Measurements from ENCODE around the gene NELFB. TPM values are rescaled to one million over a fixed set of nuclear protein-coding genes. Genes with fewer than 3 reads are reported as not detected.

Gene NELFB
- total RNA-seq, 1 experiment from 2014 or later: 72.6 TPM

DNA sequence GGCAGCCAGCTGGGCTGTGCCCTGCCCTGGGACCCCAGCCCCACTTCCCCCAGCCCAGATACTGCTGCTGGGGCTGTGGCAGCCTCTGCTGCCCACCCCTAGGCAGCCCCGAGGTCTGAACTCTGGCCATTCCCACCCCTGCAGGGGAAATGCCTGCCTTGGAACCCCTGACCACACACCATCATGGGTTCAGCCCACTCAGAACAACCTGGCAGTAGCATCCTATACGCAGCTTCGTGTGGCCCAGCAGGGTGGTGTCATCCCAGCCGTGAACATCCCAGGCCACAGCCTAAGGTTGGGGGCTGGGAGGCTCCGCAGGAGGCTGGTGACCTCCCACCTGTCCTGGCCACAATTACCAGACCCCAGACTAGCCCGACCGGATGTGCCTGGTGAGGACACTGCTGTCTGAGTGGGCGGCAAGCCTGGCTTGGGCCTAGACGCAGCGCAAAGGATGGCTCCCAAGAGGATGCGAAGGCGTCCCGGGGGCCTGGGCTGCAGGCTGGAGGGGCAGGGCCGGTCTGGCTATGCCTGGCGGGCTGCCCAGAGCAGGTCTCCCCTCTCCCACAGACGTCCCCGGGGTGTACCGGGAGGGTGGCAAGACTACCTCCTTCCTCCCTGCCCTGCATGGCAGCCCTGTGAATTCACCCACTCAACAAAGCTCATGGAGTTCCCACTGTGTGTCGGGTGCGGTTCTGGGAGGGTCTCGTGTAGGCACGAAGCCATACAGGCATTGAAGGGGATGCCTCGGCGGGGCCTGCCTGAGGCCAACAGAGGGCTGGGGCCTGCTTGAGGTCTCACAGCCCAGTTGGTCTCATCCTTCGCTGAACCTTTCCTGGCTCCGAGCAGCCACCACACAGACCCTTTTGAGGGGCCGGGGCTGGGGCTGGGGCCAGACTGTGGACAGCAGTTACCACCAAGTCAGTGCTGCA, 25.9 kb upstream of the NELFB start:
- no peaks in the 10 kb centered on the region for H3K9me3 ChIP-seq (ENCODE audit: low read depth, low read length, poor library complexity, severe bottlenecking)
- CTCF ChIA-PET: interaction anchor here (0.9 kb wide), 1 partner anchor 194 kb away, joined by 3 read pairs; no protein-coding TSS in a partner anchor
- intact Hi-C loops (cut with micrococcal nuclease; ENCODE audit: unreplicated experiment): no loop called here
- no peaks in the 10 kb centered on the region for H3K27me3 ChIP-seq (replicated peaks; ENCODE audit: insufficient read depth, low read depth, low read length, poor library complexity)
- POLR2A ChIA-PET (ENCODE audit: low non-redundant PET): no interaction called here
- H3K36me3 ChIP-seq (ENCODE audit: insufficient read depth, low read length, poor library complexity, severe bottlenecking): no peaks in the 10 kb centered on the region
- TF ChIP-seq EZH2 (IDR thresholded peaks at IDR 0.05; ENCODE audit: borderline replicate concordance, low read depth, low read length, poor library complexity, severe bottlenecking): no peak
- TF ChIP-seq, protein P1, sequence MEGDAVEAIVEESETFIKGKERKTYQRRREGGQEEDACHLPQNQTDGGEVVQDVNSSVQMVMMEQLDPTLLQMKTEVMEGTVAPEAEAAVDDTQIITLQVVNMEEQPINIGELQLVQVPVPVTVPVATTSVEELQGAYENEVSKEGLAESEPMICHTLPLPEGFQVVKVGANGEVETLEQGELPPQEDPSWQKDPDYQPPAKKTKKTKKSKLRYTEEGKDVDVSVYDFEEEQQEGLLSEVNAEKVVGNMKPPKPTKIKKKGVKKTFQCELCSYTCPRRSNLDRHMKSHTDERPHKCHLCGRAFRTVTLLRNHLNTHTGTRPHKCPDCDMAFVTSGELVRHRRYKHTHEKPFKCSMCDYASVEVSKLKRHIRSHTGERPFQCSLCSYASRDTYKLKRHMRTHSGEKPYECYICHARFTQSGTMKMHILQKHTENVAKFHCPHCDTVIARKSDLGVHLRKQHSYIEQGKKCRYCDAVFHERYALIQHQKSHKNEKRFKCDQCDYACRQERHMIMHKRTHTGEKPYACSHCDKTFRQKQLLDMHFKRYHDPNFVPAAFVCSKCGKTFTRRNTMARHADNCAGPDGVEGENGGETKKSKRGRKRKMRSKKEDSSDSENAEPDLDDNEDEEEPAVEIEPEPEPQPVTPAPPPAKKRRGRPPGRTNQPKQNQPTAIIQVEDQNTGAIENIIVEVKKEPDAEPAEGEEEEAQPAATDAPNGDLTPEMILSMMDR (conservative IDR thresholded peaks at IDR 0.05; ENCODE audit: low read depth, low read length): no peak
- DNase-seq (ENCODE audit: low spot score): no peak
- no peak overlapping the region for H3K4me3 ChIP-seq (ENCODE audit: low read depth, low read length, poor library complexity, severe bottlenecking)
- no TSS peak for BruUV-seq (replicated peaks)
- no peaks in the 10 kb centered on the region for H3K4me1 ChIP-seq (ENCODE audit: insufficient read depth, low read length, poor library complexity, severe bottlenecking)
- no peak overlapping the region for H3K27ac ChIP-seq (ENCODE audit: low read depth, low read length, poor library complexity, severe bottlenecking)

DNA sequence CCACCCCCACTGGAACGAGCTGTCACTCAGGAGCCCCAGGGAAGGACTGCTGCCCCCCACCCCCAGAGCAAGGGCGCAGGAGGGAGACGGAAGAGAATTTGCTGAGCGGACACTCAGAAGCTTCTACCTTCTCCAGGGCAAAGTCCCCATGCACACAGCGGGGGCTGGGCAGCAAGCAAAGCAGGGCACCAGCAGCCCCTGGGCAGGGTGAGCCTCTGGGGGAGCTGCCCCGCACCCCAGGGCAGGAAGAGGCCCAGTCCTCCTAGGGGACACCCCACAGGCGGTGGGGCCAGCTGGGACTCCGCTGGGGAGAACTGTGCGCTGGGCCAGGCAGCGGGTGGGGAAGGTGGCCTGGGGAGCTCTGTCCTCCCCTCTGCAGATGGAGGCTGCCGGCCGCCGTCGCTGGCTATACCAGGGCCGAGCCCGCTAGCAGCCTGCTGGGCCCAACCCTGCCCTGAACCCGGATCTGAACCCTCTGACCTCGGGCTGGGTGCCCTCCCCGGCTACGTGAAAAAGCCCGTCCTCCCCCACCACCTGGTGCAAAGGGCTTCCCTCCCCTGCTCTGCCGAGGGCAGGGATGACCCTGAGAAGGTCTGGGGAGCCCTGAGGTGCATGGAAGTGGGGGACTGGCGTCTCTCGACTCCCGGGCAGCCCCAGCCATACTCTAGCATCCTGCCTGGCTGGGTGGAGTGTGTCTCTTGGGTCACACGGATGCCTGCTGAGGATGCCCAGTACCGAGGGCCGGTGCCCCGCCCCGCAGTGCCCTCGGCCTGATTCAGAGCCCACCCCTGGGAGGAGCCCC, 25.0 kb upstream of the NELFB start:
- no TSS peak for BruUV-seq (replicated peaks)
- no peak overlapping the region for H3K4me3 ChIP-seq (ENCODE audit: low read depth, low read length, poor library complexity, severe bottlenecking)
- DNase-seq (ENCODE audit: low spot score): no peak
- no peak overlapping the region for H3K27ac ChIP-seq (ENCODE audit: low read depth, low read length, poor library complexity, severe bottlenecking)
- intact Hi-C loops (cut with micrococcal nuclease; ENCODE audit: unreplicated experiment): no loop called here
- CTCF ChIA-PET: interaction anchor here (0.9 kb wide), 1 partner anchor 195 kb away, joined by 3 read pairs; no protein-coding TSS in a partner anchor
- H3K36me3 ChIP-seq (ENCODE audit: insufficient read depth, low read length, poor library complexity, severe bottlenecking): no peaks in the 10 kb centered on the region
- no peaks in the 10 kb centered on the region for H3K9me3 ChIP-seq (ENCODE audit: low read depth, low read length, poor library complexity, severe bottlenecking)
- POLR2A ChIA-PET (ENCODE audit: low non-redundant PET): no interaction called here
- H3K4me1 ChIP-seq (ENCODE audit: insufficient read depth, low read length, poor library complexity, severe bottlenecking): no peaks in the 10 kb centered on the region
- no peaks in the 10 kb centered on the region for H3K27me3 ChIP-seq (replicated peaks; ENCODE audit: insufficient read depth, low read depth, low read length, poor library complexity)
- no peak for TF ChIP-seq EZH2 (IDR thresholded peaks at IDR 0.05; ENCODE audit: borderline replicate concordance, low read depth, low read length, poor library complexity, severe bottlenecking)
- TF ChIP-seq, protein P1 (conservative IDR thresholded peaks at IDR 0.05; ENCODE audit: low read depth, low read length): no peak

DNA sequence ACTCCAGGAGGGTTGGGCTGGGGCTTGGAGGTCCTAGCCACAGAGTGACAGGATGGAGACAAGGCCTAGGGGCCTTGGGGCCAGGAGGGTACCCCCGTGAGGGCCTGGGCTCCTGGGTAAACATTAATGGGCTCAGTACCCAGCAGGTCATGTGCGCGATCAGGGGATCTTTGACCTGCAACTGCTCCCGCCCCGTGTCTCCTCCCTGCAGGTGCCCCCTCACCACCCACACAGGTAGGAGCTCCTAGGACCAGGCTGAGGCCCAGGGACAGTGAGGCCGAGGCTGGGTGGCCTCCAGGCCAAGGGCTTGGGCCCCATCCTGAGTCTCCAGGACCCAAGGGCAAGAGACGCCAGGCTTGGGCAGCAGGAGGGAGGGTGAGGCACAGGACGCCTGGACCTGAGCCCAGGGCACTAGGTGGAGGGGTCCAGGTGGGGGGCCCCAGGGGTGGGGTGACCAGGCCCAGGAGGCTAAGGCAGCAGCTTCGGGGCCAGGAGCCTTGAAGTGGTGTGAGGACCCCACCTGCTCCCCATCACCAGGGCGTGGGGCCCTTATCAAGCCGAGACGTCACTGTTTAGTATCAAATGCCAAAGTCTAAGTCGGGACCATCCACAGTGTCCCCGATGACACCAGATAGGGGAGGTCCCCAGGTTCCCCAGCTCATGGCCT, 24.3 kb upstream of the NELFB start, which contains the start of gene SLC34A3:
Gene SLC34A3 (plus strand): TSS at position 197 of the 667 bp plus-strand sequence. CDS start 802 bp downstream, outside the sequence.
- H3K27me3 ChIP-seq (replicated peaks; ENCODE audit: insufficient read depth, low read depth, low read length, poor library complexity): no peaks in the 10 kb centered on the region
- no peaks in the 10 kb centered on the region for H3K4me1 ChIP-seq (ENCODE audit: insufficient read depth, low read length, poor library complexity, severe bottlenecking)
- no peak for DNase-seq (ENCODE audit: low spot score)
- BruUV-seq (replicated peaks): no TSS peak
- POLR2A ChIA-PET (ENCODE audit: low non-redundant PET): no interaction called here
- H3K9me3 ChIP-seq (ENCODE audit: low read depth, low read length, poor library complexity, severe bottlenecking): no peaks in the 10 kb centered on the region
- intact Hi-C loops (cut with micrococcal nuclease; ENCODE audit: unreplicated experiment): no loop called here
- no peak within 1 kb of the TSS for H3K4me3 ChIP-seq (ENCODE audit: low read depth, low read length, poor library complexity, severe bottlenecking)
- TF ChIP-seq, protein P1 (conservative IDR thresholded peaks at IDR 0.05; ENCODE audit: low read depth, low read length): no peak
- TF ChIP-seq EZH2 (IDR thresholded peaks at IDR 0.05; ENCODE audit: borderline replicate concordance, low read depth, low read length, poor library complexity, severe bottlenecking): no peak
- CTCF ChIA-PET: no interaction called here
- H3K36me3 ChIP-seq (ENCODE audit: insufficient read depth, low read length, poor library complexity, severe bottlenecking): no peaks in the 10 kb centered on the region
- H3K27ac ChIP-seq (ENCODE audit: low read depth, low read length, poor library complexity, severe bottlenecking): no peak within 1 kb of the TSS
